COLO668 (cell line): ENCODE results near the gene TSHZ1.

Experiments used
- DNase-seq: peaks from one replicate; lab custom pipeline; 2025; ENCODE audit not compliant: unreplicated experiment; lab: John Stamatoyannopoulos, UW

TSHZ1 gene

DNA sequence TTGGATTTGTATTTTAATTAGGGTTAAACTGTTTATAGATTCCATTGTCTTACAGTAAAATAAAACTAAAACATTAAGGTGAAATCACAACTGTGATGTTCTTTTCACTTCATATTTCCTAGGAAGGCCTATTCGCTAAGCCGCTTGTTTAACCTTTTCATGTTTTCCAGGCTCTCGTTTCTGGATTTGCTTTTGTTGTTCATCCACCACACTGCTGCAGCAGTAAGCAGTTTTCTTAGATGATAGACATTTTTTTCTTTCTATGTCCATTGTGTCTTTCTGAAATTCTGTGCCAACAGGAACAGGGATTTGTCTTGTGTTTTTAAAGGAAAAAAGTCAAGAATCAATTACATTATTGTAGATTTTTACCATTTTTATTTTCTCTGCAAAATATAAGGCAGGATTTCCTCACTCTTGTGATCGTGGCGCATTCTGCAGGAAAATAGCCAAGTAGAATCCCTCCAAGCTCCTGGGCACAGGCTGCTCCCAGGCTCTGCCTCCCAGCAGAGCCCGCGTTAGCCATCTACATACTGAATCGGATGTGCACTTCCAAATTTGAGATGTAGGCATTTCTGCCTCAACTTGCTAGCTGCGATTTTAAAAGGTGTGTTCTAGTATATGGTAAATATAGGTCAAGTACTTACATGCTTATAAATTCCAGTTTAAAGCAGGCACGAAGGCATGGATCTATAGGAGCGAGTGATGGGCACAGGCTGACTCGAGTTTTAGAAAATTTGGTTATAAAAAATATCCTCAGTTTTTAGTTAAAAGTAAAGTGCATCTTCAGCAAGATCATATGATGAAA, 10.2 kb downstream of the TSHZ1 start:
- DNase-seq = no peak

DNA sequence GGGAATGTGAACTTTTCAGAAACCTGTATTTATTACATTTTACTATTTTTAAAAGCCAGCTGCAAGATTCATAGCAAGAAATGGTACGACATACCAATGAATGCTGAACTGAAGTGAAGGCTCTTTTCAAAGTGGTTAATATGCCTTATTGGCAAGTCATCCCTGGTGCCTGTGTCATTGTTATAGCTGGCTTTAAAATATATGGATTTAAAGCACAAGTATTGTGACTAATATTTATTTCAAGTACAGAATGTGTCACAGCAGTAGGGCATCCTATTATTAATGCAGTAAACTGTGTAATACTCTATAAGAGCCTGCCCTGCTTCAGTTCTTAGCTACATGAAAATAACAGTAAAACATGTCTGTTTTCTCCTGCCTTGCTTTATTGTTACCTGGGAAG, 10.8 kb downstream of the TSHZ1 start:
- DNase-seq = no peak

DNA sequence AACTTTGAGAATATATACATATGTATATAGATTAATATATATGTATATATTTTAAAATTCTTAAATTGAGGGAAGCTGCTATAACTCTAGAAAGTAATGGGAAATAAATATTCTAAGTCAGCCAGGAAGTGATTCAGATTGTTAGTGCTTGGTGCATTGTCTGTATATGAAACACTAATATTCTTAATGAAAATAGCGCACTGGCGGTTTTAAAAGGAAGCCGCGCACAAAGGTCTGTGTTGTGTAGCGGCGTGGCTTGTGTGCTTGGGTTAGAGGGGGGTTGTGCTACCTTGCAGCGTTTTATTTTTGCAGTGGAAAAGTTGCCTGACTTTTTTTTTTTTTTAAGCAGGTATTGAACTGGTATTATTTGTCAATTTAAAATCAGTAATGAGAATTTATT, 11.3 kb downstream of the TSHZ1 start:
- no peak for DNase-seq

DNA sequence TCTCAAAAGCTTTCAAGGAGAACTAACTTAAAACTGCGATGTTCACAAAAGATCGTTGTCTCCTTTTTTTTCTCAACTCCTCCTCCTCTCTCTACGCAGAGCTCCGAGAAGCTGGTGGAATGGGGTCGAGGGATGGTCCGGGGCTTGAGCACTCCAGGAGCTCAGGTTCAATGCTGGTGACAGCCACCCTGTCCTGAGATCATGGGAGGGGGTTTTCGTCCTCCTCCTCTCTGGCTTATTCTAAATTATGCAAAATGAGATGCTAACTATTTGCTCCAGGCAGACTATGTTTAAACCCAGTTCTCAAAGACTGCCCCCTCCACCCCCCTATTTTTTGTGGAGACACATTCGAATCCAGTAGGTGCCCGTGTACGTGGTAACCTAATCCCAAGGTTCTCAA, 11.8 kb downstream of the TSHZ1 start:
- no peak for DNase-seq

DNA sequence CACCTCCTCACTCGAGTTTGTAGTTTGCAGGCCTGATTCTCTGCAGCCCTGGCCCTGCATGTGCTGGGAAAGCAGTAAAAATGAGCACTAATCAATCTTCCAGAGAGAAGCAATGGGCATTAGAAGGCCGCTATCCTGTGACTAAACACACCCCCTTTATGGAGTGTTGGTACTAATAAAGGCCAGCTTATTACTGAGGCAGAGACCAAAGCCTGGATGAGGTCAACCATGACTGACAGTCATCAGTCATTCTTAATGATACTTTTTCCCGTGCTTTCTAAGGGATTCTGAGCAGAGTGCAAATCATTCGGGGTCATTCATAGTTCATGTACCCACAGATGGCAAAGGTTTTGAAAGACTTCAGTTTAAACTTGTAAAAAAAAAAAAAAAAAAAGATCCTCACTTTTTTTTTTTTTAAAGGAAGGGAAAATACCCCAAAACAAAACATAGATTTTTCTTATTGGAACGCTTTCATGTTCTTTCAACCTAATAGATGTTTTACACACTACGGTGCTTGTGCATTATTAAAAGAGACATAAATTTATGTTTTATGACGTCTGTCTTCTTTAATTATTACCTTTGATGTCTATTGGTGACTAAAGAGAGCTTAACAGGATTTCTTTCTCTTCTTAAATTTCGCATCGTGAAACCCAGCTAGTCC, 13.2 kb downstream of the TSHZ1 start:
- DNase-seq = no peak

DNA sequence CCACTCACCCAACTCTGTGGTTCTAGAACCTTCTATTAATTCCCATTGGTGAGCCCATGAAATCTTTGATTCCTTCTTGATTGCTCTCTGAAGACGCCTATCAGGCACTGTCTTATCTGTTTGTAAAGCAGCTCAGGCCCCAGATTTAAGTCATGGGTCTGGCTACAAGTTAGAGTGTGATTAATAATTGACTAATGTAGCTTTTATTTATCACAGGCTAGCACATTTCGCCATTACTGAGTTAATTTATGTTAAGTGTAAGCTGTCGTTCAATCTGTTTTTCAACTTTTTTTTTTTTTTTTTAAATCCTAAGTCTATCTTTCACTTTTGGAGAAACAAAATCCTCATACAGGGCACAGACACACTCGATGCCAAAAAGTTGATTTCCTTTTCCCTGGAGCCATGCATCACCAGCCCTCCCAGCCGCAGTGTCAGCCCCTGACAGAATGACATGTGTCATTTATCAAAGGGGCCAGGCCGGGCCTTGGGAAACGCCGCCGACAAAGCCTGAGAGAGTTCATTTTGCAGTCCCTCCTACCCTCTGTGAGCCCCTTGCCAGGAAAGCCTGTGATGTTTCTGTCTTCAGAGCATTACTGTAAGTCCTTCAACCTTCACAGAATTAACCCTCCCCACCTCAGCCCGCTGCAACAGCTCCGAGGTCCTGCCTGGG, 15.8 kb downstream of the TSHZ1 start:
- no peak for DNase-seq

DNA sequence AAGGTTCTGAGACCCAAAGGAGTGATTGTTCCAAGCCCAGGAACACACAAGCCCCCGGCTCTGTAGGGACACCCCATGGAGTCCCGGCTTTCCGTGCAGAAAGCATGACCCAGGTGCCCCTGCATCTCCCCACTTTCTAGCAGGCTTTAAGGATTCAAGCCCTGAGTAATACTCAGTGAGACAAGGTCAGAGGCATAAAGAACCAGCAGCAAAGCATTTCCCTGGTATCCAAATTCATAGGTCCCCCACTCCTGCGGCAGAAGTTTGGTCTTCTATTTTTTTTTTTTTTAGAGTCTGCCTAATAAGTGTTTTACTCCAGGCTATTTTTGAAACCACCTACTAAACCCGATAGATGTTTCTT, 16.3 kb downstream of the TSHZ1 start:
- no peak for DNase-seq

DNA sequence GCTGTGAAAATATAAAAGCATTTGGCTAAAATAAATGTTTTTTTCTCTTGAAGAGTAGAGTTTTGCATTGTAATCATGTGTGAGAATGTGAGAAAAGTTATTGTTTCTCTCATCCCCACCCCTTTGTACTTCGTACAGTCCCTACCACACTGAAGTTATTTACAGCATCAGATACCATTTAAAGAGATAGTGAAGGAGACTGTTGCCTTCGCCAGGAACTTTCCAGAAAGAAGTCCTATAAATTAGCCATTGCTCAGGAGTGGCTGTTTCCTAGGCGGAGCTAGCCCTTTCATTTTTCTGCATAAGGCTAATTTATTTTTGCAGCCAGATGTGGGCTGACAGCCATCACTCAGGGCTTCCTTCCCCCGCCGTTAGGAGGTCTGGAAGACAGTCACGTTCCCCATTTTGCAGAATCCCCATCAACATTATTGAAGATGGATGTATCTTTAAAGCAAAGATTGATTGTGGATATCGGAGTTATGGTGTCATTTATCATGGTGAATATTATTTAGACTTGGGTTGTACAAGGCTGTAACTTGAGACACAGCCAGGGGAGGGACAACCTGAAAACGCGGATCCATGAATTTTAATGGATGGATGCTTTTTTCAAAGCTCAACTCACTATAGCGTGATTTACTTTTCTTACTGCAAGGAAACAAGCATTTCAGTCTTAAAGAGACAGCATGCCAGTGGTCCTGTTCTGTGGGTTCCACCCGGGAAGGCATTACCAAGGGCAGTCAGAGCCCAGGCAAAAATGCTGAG, 17.1 kb downstream of the TSHZ1 start:
- DNase-seq = no peak

DNA sequence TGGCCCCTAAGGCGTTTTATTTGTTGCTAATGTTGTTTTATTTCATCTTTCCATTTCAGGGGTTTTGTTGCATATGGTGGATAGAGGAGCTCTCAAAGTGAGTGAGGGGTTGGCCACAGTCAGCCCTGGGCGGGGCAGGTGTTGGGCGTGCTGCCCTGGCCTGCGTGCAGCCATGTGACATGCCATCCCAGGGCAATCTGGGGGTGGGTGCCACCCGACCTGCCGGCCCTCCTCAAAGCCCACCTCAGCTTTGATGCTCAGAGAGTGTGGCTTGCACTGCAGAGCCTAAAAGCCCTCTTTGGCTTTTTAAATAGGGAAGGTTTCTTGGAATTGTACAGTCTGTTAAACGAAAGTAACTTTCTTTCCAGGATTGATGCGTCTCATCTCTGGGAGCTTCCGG, 18.4 kb downstream of the TSHZ1 start:
- no peak for DNase-seq

DNA sequence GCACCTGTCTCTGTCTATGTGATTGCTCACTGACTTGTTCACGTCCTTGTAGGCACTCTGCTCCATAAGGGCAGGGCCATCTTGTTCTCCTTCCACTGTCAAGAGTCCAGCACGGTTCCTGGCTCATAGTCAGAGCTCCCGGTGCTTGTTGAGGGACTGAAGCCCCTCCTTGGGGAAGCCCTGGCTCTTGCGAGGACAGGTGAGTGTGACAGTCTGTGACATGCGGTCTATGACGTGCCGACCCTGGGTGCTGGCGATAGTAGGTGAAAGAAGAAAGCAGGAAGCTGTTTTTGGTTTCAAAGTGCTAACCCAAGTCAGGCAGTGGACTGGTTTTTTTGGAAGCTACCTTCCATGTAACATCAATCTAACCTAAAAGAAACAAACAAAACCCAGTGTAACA, 18.8 kb downstream of the TSHZ1 start:
- DNase-seq = no peak

DNA sequence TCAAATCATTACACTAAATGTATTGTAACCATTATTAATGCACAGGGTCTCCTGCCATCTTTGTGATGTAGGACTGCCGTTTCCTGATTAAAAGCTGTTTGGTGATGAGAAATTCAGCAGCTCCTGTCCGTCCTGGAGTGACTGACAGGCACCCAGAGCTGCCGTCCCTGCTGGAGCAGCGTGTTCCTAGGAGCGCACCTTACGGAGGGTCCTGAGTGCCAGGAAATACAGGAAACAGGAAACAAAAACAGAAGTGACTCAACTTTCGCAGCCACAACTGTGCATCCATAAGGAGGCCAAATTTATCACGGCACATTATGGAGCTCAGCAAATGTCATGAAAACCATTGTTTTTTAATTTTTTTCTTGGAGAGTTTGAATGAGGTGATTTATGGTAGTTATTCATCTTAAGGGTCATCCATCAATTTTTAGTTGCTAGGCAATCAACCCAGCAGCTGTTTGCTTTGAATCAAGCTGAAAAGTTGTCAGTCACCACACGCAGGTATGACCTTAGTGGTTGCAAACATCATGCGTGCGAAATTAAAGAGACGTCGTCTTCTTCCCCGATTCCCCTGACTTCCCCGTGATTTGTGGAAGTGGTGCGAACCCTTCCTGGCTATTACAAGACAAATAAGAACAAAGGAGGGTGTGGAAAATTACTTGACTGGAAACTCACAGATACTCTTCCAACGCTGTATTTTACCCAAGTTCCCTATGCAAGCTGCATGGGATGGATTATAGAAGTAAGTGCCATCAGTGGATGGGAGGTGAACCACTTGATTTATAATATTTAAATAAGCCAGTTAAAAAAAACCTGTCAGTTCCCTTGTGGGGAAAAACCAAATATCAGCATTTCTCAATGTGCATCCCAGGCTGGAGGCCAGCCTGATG, 19.8 kb downstream of the TSHZ1 start:
- DNase-seq = no peak

DNA sequence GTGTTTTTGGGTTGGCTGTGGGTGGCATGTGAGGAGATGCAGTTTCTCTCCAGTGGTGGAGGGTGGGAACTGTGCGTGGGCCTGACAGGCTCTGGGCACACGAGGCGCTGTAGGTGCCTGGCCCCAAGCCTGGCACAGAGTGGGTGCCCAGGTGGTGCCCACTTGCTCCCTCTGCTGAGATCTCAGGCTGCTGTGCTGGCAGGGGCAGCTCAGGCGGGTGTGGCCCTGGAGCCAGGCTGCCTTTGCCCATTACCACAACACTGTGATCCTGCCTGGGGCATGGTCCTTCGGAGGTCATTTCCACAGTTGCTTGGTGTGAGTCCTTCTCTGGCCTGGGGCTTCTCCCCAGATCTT, 20.4 kb downstream of the TSHZ1 start:
- DNase-seq = no peak

DNA sequence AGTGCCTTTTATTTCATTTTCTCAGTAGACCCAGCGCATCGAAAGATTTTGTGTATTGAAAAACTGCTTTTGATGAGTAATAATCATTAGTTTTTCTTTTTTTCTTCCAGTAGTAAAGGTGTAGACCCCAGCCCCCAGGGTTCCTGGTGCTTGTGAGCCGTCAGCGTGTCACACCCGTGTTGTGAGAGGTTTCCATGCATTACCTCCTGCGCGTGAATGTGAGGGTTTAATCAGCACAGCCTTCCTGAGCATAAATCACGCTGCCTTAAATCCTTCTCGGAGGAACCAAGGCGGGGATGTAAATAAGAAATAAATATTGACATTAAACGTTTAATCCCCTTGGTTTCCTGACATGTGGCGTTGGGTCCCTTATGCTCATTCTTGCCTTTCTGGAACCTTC, 24.3 kb downstream of the TSHZ1 start:
- no peak for DNase-seq

DNA sequence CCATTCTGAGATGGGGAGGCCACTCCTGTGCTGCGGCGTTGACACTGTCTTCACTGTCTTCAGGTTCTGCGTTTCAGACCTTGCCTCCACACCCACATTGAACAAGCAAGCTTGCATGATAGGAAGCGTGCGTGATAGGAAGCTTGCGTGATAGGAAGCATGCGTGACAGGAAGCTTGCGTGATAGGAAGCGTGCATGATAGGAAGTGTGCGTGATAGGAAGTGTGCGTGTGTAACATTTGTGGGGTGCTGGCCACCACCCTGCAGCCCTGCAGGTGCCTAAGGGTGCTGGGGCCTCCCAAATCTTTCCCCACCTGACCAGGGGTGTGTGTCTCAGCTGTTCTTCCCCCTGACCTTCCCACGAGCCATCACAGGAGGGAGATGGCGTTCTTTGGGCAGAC, 25.3 kb downstream of the TSHZ1 start:
- no peak for DNase-seq

DNA sequence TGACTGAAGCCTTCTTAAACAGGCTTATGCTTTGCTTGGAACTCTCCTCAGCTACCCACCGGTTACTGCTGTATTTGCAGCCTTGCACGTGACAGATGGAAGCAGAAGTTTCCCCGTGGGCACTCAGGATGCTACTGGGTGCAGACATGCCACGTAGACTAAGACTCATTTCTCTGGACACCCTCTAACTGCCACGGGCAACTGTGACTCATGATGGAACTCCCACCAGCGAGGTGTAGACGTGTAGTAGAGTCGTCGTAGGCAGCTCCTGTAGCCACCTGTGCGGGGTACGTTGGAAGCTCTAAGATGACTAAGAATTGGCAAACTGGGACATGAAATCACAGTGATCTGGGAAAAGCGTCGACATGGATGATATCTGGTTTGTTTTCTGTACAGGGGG, 27.5 kb downstream of the TSHZ1 start:
- DNase-seq = no peak

DNA sequence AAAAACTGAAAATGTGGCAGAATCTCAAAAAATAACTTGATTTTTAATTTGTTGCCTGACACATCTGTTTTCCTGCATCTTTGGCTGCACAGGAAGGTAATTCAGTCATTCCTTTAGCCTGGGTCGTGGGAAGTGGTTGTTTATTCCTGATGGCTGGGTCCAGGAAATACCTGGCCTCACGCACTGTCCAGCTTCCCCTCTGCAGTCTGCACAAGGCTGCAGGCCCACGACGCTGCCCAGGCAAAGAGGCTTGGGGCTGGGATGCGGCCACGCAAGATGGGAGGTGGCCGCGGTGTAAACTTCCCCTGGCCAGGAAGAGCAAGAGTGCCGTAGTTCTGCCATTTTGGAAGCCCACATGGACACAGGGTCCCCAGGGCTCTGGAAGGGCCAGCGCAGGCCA, 28.2 kb downstream of the TSHZ1 start:
- no peak for DNase-seq

DNA sequence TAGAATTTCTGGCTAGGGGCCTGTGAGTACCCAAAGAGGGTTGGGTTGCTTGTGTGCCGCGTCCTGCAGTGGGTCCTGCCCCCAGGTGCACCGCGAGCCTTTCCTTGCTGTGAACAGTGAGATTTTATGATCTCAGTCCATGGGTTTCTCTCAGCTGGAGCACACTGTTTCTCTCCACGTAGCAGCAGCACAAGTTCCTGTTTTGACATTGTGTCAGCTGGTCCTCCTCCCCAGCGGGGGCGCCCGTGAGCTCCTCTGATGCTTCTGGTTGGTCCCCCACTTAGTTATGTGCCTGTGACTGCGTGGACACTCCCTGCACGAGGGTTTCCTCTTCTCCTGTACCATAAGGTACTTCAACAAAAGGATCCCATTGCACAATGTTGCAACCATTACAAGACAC, 29.8 kb downstream of the TSHZ1 start:
- no peak for DNase-seq

DNA sequence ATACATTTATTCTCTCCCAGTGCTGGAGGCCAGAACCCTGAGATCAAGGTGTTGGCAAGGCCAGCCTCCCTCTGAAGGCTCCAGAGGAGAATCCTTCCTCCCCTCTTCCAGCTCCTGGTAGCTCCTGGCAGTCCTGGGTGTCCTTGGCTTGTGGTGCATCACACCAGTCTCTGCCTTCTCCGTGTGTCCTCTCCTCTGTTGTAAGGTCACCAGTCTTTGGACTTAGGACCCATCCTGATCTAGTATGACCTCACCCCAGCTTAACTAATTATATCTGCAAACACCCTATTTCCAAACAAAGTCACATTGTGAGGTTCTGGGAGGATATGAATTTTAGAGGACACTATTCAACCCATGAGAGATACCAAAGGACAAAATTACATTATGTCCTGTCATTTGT, 31.1 kb downstream of the TSHZ1 start:
- DNase-seq = no peak

DNA sequence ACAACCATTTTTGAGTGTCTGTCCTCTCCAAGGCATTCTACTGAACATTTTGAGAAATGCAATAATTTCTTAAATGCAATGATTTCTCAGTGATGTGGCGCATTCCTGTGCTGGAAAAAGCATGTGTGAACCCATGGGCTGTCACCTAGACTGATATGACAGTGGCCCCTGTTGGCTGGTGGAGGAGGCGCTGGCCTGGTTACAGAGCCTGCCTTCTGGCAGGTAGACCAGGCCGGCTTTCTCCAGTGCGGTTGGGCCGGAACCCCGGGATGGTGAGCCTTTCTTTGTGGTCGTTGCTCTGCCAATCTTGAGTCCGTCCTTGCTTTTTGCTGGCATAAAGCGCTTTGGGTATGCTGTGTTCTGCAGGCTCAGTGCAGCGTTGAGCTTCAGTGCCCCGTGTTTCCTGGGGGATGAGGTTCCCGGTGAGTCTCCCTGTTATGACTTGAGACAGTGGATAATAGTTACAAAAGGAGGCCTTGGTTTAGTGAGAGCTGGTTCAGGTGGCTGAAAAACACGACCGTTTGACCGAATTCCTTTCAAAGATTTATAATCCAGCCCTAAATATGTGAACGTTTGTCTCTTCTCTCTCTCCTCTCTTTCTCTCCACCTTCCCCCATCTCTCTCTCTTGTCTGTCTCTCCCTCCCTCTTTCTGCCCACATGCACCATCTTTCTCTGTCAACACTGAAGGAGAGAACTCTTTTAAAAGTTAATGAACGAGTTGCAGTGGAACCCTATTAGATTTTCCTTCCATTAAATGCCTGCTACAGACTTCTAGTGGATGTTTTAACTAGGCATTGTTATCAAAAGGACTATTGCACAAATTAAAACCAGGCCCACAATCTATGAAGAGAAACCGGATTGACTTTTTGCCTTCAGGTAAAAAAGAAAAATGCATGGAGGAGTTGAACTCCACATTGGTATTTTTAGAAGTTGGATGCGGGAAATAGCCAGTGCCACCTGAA, 34.0 kb downstream of the TSHZ1 start:
- DNase-seq = no peak
